Airway epithelial cell (primary cell): ENCODE results near the gene TMEM19. TPM values are rescaled to one million over a fixed set of nuclear protein-coding genes. Genes with fewer than 3 reads are reported as not detected.

ENCODE experiments used
- total RNA-seq: library from RNA; depleted of rRNA; stranded (reverse); fragments of >200 nt; gene quantifications from 2 replicates; pipeline ENCODE4 v1.2.3, GENCODE V29; 2015

TMEM19 gene
- total RNA-seq = 13.2 and 16.3 TPM in 2 replicates

DNA sequence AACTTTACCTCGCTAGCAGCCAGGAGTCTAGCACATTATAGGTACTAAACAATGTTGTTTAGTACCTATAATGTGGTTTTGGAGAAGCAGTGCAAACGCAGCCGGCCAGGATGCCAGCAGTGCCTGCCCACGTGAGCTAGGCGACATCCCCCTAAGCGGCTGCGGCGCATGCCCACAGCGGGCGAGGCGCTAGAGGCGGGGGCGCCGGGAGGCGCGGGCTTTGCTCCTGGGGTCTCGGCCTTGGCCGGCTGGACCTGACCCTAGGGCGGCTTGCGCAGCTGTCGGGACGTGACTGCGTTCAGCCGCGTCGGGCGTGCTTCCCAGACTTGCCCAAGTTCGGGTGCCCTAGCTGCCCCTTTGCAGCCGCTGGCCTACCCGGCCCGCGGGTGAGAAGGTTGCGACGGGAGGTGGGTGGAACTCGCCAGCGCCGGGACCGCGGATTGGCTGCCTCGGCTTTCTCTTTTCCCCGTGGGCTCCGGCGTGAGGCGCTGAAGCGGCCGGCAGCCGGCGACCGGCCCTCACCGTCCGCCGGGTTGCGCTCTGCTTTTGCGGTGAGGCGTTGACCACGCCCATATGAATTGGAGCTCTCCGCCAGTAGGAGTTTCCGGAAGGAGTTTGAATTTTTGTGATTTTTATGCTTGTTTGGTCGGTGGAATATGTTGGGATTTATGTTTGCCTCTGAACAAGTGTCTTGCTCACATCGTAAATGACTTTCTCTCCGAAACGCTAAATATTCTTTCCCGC is at the start of gene TMEM19:
Gene TMEM19, plus strand, starts transcription at position 169 of the 744 bp plus-strand sequence. CDS start 599 bp downstream, outside the sequence.

DNA sequence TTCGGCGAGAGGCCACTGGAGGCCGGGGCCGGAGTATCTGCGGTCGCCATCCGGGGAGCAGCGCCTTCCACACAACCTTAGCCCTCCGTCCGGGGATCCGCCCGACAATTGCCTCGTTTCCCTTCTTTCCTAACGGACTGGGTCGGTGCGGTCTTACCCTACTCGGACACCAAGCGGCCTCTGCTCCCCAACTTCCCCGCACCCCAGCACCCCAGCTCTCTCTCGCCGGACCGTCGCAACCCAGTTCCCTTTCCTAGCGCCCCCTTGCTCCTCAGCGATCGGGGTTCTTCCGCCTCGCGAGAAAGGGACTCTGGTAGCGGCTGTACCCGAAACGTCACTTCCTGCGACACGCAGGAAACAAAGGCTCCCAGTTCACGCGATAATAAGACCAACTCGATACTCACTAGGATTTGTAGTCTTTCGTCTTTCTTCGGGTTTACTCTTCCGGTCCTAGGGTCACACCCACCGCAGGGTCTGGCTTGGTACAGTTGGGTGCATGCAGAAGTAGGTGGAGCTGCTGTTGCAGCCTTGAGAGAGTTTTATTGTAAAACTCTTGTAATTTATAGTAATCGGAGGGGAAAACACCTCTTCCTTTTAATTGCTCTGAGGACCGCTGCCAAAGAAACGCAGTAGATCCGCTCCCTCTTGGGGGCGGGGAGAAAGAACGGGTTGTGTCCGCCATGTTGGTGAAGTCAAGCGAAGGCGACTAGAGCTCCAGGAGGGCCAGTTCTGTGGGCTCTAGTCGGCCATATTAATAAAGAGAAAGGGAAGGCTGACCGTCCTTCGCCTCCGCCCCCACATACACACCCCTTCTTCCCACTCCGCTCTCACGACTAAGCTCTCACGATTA is 22.1 kb upstream of the TMEM19 start, which contains the start of the genes THAP2 and ZFC3H1:
Gene THAP2, plus strand, starts transcription at position 741 of the 850 bp plus-strand sequence. CDS start 209 bp downstream, outside the sequence.
Gene ZFC3H1, minus strand, starts transcription at position 288 of the 850 bp plus-strand sequence. Its CDS starts 238 bp downstream, at position 50.

Other genes starting within 250 kb of the TMEM19 start
- gene LGR5, start 246.3 kb upstream of the TMEM19 start, total RNA-seq = not detected in 2 replicates
- gene ZFC3H1, start 22.2 kb upstream of the TMEM19 start, total RNA-seq = 15.9 and 18.9 TPM in 2 replicates
- gene THAP2, start 21.8 kb upstream of the TMEM19 start, total RNA-seq = 2.5 and 4.4 TPM in 2 replicates
- 13.0 and 26.8 TPM in 2 replicates for gene RAB21, start 68.8 kb downstream of the TMEM19 start, total RNA-seq
- 5.2 and 8.9 TPM in 2 replicates for gene TBC1D15, start 153.7 kb downstream of the TMEM19 start, total RNA-seq